Testis (tissue), 2 donors: ENCODE measurements around the gene AQP6.

Source experiments
- CTCF ChIP-seq, 3 experiments: fragments of 450-650 bp in 2 of 3; fragments of 200-600 bp in 1 of 3; sonication (generic) in 1 of 3; IDR thresholded peaks; one replicate each; pipeline ENCODE4 v1.5.1; 2016 to 2019; ENCODE audit warnings: antibody characterized with exemption in 3 of 3, mild to moderate bottlenecking in 2 of 3, moderate library complexity in 1 of 3
- POLR2A ChIP-seq: fragments of 450-650 bp; IDR thresholded peaks from one replicate; pipeline ENCODE4 v1.6.1; 2017; ENCODE audit warnings: antibody characterized with exemption, mild to moderate bottlenecking, moderate library complexity

GRCh38 chr12:49953151-49953550 lies 19.6 kb upstream of the AQP6 start:
- no peak for TF ChIP-seq CTCF (IDR thresholded peaks at IDR 0.05)
- no peak for TF ChIP-seq POLR2A
